T1000 (cell line): ENCODE measurements around the gene RERG.

Experiments
- DNase-seq: peaks from one replicate; lab custom pipeline; 2025; ENCODE audit warnings: mixed read lengths; lab: John Stamatoyannopoulos, UW

RERG gene

DNA sequence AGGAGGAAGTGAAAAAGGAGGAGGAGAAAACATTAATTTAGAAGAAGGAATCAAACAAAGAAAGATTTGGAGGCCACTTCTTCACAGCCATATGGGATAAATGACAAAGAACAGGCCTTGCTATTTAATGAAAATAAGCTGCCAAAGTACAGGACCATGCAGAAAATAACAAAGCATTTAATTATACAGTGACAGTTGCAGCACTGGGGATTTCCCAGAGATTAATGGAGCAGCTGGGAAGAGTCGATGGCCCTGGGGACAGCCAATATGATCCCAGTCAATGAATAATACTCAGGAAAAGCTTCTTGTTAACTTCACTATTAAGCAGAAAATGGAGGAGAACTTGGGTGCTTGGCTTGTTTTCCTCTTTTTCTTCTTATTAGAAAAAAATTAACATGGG is 34.6 kb downstream of the RERG start:
- DNase-seq, result no peak

DNA sequence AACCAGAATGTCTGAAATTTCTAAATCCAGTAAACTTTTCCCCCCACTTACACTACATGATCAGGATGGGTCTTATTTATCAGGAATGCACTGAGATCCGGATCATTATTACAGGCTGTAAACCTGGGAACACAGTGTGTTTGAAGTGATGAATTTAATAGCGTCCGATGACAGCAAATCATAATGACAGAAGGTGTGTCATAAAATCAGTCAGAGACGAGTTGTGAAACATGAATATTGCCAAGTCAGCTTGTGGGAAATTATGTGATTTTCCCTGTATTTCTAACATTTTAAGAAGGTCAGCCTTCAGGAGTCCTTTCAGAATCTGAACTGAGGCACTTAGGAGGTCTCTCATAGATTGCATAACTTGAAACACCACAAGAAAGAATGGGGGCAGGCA is 36.7 kb downstream of the RERG start:
- DNase-seq, result no peak

DNA sequence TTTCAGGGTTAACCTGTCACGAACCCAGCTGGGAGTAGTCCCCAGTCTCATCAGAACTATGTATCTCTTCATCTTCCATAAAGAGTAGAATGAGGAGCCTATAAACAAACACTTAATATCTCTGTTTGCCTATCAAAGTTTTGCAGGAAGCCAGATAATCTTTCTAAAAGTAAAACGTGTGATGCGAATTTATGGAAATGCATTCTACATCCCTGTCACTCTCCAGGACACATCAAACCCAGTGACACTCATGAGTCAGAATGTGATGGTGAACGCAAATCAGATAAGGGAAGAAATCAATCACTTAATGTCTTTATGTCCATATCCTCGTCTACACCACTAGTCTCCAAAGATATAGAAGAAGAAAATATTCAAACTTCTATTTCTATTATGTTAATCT is 37.4 kb downstream of the RERG start:
- DNase-seq, result no peak

DNA sequence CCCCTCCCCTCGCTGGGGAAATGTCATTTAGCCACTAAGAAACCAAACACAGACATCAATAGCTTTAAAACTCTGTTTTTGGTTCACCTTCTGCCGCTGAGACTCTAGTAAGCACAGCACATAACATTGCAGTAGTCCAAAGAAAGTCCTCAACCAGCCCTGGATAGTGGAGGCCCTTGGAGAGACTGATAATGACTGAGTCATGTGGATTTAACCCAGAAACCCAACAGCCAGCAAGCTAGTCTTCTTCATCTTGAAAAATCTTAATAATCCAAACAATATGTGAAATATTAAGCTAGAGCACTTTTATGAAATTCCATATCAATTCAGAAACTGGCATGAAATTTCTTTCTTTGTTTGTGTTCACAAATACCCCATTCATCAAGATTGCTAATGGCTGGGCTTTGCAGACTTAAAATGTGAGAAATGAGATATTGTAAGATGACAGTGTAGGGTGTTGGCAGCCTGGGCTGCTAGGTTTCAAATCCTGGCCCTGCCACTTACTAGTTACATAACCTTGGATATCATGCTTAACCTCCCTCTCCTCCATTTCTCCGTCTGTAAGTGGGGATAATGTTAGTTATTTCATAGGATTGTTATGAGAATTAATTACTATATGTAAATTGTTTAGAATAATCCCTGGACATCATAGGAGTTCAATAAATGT is 40.1 kb downstream of the RERG start:
- DNase-seq, result no peak

DNA sequence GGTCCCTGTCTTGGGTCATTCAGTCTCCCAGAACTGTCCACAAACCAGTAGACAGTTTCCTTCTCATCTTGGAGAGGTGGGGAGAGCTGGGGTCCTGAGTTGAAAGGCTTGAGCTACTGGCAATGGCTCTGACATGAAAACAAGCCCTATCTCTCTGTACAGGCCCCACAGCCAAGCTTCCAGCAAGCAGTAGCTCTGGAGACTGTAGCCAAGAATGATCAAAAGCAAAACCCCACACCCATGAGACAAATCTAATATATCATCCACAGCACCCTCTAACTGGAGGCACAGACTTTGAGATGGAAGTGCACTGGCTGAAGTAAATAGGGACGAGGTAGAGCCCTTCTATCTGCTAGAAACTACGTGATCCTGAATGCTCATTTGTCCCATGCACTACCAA is 40.9 kb downstream of the RERG start:
- DNase-seq, result no peak

DNA sequence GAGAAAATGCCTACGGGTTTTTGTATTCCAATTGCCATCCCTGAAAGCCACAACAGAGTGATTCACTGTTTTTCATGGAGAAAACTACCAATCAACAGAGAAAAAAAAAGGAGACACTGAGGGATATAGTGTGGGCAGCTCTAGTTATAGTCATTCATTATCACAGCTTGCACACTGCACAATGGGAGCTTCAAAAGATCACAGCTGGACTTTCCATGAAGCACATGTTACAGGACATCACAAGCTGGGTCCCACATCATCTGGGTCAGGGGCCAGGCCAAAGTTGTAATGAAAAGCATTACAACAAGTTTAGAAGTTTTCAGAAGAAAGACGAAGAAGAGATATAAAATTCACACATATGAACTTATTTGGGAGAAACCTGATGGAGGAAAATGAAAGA is 41.5 kb downstream of the RERG start:
- DNase-seq, result no peak

DNA sequence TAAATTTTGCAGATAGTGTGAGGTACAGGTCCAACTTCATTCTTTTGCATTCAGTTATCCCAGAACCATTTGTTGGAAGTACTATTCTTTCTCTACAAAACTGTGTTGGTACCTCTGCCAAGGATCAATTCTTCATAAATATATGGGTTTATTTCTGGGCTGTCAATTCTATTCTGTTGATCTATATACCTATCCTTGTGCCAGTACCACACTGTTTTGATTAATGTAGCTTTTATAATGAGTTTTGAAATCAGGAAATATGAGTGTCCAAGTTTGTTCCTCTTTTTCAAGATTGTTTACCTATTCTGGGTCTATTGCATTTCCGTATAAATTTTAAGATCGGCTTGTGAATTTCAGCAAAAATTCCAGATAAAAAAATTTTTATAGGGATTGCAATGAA is 48.1 kb downstream of the RERG start:
- no peak for DNase-seq

DNA sequence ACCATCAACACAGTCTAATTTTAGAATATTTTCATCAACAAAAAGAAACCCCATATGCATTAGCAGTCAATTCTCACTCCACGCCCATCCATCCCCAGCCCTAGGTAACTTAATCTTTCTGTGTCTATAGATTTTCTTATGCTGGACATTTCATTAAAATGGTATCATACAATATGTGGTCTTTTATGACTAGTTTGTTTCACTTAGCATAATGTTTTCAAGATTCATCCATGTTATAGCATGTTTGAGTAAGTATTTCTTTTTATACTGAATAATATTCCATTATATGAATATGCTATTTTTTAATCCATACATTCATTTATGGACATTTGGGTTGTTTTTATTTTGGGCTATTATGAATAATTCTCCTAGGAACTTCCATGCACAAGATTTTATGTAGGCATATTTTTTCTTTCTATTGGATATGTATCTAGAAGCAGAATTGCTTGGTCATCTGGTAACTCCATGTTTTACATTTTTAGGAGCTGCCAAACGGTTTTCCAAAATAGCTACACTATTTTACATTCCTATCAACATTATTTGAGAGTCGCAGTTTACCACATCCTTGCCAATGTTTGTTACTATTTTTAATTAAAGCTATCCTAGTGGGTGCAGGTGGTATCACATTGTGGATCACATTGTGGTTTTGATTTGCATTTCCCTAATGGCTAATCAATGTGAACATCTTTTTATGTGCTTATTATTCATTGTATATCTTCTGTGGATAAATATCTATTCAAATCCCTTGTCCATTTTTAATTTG is 49.0 kb downstream of the RERG start:
- no peak for DNase-seq

DNA sequence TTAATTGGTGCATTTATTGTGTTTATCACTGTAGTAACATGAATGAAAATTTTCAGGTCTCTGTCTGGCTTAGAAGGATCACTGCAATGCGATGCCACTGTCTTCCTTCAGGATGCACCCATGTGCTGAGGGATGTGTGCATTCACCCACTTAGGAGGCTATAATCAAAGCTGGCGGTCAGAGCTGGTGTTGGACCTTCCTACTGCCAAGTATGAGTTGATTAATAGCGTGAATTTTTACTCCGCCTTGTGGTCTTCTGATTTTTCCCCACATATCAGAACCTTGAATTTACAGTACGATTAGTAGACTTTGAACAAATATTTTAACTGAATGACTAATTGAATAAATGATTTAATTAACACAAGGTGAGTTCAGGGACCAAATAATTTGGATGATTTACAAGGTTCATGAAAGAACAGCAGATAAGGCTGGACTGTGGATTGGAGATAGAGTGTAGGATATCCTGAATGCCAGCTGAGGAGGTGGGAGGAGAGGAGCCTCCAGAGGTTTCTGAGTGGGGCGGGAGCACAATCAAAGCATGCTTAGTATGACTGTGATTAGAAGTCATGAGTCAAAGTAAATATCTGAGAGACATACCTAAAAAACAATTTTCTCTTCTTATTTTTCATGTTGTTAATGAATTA is 50.1 kb downstream of the RERG start:
- DNase-seq, result no peak

DNA sequence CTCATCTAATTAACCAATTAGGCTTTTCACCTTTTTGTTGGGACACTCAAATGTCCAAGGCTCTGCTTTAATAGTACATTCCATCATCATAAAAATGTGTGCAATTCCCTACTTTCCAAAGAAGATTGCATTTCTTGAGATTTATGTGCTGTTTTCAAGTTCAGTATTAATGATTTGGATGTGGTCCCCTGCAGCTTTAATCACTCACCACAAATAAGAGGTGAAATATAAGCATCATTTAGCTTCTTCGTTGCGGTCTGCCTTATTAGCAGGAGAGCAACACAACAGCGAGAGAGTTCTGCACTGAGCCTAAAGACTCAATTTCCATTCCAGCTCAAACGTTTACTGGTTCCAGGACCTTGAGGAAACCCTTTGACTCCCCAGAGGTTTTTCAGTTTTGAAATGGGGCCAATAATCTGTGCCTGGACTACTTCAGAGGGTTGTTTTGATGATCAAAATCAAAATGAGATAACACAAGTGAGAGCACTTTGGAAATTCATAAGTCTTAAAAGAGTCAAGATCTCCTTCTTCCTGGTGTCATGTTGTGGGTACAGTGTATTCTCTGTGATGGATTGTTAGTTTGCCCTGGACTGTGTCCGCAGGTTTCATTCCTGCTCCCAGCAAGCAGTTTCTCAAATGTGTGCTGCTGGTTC is 53.1 kb downstream of the RERG start:
- no peak for DNase-seq

DNA sequence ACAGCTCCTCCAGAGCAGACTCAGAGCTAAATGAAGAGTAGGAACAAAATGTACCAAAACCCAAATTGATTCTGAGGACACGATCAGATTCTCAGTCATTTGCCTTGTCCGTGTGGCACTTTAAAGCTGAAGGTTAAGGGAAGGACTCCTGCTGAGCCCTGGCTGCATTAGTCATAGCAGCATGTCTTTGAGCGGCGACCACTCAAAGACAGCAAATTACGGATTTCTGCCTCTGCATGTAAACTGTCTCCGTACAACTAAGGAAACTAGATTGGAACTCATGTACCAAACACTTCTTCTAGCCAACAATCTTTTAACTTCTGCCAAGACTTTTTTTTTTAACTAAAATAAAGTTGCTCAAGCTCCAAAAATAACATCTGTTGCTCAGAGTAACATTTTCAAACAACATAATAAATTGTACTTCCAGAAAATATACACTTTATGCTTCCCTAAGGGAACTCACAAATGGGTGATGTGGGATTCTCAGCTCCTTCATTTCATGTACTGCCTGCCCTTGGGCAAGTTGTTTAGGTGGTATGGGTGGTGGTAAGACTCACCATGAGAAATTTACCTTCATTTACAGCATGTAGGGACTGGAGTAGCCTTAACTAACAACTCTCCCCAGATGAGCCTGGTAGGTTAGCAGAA is 56.1 kb downstream of the RERG start:
- no peak for DNase-seq

DNA sequence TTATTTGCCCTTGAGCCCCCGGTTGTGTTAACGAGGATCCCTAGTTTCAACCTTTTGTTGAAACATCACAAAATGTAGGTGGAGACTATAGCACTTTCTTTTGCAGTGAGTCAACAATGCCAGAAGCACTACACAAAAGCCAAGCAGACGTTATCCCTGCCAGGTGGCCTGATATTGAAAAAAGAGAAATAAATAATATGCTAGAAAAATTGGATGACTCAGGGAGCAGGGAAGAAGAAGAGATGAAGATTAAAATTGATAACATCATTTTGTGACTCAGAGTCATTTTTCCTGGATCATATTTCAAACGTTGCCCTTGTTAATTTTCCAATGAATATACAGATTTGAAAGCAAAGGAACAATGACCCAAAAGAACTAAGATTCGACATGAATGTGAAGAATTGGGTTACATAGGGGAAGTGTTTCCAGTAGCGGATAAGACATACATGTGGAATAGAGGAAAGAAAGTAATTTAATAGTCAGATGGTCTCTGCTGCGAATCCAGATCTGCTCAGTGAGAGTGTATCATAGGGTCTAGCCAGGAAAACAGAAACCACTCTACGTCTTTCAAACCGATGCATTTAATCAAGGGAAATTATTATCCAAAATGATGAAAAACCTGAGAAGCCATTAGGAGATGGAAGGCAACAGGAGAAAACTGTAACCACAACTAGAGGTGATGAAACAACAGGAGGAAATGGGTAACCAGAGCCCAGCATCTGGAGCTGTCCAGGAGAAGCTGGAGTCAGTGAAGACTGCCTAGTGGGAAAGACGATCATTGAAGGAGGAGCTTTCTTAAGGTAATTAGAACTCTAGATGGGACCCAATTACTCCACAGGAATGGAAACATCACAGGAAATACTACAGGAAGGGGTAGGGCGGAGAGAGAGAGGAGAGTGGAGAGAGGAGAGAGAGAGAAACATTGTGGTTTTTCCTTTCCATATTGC is 57.9 kb downstream of the RERG start:
- DNase-seq, result no peak

DNA sequence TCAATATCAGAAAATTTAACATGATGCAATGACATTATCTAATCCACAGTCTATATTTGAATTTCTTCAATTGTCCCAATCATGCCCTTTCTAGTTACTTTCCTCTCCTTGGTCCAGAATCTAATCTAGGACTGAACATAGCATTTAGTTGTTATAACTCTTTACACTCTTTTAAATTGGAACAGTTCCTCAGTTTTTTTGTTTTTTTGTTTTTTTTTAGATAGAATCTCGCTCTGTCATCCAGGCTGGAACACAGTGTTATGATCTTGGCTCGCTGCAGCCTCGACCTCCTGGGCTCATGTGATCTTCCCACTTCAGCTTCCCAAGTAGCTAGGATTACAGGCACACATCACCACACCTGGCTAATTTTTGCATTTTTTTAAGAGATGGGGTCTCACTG is 63.1 kb downstream of the RERG start:
- DNase-seq, result no peak

DNA sequence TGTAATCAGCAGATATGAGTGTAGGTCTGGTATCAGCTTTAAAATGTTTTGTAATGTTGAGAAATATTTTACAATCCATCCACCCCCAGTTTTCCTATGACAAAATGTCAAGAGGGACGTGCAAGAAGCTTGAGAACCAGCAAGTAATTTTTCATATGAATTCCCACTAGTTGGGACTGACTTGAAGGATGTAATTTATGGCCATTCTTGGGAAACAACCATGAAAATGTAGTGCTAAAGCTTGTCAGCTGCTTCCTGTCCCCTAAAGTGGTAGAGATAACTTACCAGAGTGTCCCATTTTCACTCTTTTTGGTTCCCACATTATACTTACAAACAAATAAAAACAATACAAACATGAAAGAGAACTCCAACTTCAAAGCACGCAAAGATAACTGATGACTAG is 63.9 kb downstream of the RERG start:
- no peak for DNase-seq

DNA sequence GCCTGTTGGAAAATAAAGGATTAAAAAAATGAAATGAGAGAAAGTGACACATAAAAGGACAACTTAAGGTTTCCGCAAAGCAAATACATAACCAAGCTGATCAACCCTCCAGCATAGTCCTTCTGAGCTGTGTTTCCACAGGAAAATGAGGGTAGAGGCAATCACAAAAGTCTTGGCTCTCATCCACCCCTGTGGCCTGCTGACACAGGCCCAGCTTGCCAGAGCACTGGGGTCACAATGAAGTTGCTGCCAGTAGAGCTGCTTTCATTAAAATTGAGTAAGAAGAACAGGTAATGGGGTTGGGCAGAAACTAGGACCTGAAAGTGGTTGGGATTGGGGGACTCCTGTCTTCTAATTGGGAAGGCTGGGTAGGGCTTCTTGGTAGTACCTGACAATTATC is 65.9 kb downstream of the RERG start:
- no peak for DNase-seq

DNA sequence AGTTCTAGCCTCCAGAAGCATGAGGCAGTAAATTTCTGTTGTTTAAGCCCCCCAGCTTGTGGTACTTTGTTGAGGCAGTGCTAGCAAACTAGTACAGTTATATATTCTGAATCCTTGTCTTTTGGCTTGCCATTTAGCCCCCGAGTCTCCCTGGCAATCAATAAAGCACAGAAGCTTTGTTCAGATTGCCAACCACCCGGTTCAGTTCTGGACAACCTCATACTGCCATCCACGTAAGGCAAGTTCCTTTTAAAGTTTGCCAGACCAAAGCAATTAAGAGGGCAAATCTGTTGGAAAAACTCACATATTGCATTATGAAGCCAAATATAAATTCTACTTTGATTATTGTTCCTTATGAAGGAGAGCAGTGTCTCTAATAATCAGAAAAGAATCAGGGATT is 67.1 kb downstream of the RERG start:
- no peak for DNase-seq

DNA sequence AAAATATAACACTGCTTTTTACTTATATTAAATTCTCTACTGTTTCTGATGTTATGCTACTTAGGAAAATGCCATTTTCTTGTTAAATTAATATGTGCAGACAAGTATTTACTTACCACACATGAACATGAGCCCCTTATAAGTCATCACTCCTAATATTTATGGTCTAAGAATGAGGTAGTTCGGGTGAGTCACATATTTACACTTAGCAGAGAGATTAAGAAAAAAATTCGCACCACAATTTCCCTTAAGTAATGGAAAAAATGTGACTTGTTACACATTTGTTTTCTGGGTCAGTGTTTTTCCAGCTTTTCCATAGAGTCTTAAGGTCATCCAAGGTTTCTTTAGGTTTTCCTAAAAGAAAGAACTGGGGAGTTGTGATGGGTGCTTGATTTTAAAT is 68.3 kb downstream of the RERG start:
- no peak for DNase-seq

DNA sequence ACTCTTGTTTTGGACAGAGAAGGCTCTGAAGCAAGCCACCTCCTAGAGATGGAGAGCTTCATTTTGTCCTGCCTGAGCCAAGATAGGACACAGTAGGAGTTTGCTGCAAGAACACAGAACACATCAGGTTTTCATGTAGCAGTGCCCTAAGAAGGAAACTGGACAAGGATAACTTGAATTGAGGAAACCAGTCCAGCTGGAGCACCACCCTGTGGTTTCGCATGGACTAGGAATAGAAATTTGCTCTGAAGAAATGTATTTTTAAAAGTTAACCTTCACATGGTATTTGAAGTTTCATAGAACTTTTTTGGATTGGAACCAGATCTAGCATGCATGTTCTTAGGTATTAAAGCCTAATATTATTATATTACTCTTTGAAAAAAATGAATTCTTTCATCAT is 68.8 kb downstream of the RERG start:
- no peak for DNase-seq

DNA sequence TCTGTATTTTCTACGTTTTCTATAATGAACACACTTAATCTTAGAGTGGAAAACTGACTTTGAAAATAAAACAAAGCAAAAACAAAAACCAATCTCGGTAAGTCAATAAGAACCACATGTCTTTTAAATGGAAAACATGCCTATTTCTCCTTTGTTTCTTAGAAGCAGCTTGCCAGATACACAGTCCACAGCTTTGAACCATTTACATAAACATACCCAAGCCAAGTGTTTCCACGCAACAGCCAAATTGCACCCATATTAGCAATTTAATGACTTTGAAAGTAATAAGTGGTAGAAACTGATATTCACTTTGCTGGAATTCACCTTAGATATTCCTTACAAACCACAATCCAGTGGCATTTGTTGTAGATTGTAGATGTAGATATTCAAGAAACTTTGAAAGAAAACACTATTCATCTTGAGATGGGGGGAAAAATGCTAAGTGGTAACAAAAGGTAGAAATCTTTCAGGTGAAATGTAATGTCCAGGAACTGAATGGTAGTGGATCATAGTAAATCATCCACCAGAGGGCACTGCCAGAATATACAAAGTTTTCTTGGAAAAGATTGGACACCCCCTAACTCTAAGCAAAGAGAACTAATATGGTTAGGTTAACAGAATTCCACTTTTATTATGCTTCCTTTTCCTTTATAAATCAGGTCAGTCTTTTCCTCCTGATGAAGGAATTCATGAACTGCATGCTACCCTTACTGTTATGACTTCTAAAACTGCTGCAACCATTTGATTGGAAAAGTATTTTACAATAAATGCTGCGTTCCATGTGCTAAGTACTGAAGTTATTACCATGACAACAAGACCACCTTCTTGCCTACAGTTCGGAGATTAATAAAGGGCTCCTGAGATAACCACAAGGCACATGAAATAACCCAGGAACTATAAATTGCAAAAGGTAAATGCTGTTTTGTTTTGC is 69.8 kb downstream of the RERG start:
- no peak for DNase-seq

DNA sequence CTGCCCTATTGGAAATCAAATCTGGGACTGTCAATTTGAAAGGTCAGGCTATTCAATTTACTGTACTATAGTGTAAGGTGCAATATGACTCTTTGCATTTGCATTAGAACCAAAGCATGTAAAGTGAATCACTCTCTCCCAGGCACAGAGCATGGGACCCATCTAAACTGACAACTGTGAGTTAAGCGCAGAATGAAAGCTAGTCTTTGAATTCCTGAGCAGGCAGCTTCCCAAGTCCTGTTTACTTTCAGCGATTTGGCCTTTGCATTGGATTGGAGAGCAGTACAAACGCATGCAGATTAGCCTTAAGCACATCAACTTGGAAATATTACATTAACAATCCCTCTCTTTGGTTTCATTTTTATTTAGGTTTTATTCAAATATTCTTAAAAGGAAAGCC is 74.6 kb downstream of the RERG start:
- no peak for DNase-seq
